Keratinocyte (primary cell): ENCODE results near the gene ZCCHC7. TPM values are rescaled to one million over a fixed set of nuclear protein-coding genes. Genes with fewer than 3 reads are reported as not detected.

Experiments used
- DNase-seq: peaks from one replicate; pipeline ENCODE4 v3.0.0-alpha.2; 2011; ENCODE audit warnings: low read depth, missing footprints, low spot score
- FAIRE-seq: peaks from 2 replicates; lab custom pipeline; 2011; peaks lifted over from hg19 to GRCh38; lab: Jason Lieb, UNC
- H2AFZ ChIP-seq: 2 replicates; pipeline ENCODE4 v1.6.0; 2012; ENCODE audit warnings: low read length, control low read depth, inconsistent platforms; ENCODE audit not compliant: control insufficient read depth
- H3K27ac ChIP-seq: 2 replicates; pipeline ENCODE4 v1.5.1; 2011; ENCODE audit warnings: low read length; ENCODE audit not compliant: control insufficient read depth, insufficient read depth
- H3K27me3 ChIP-seq: 3 replicates; pipeline ENCODE4 v1.6.0; 2011; ENCODE audit warnings: low read length; ENCODE audit not compliant: control insufficient read depth, insufficient read depth; ENCODE audit errors: extremely low read depth
- H3K36me3 ChIP-seq, 2 experiments: 2 replicates in 1 of 2; 3 replicates in 1 of 2; pipeline ENCODE4 v1.5.1; 2011; ENCODE audit warnings: low read length in 2 of 2, mild to moderate bottlenecking in 1 of 2; ENCODE audit not compliant: control insufficient read depth in 2 of 2, insufficient read depth in 2 of 2; ENCODE audit errors: extremely low read depth in 1 of 2
- H3K4me1 ChIP-seq: 3 replicates; pipeline ENCODE4 v1.5.1; 2011; ENCODE audit warnings: low read length; ENCODE audit not compliant: control insufficient read depth, insufficient read depth; ENCODE audit errors: extremely low read depth
- H3K4me2 ChIP-seq: 3 replicates; pipeline ENCODE4 v1.6.0; 2011; ENCODE audit warnings: low read depth, low read length; ENCODE audit not compliant: control insufficient read depth, insufficient read depth; ENCODE audit errors: extremely low read depth
- H3K4me3 ChIP-seq, 3 experiments: fragments of 200-600 bp in 1 of 3; sonication (generic) in 1 of 3; 2 replicates in 2 of 3; 3 replicates in 1 of 3; pipeline ENCODE4 v1.5.1; 2011 to 2016; ENCODE audit warnings: low read length in 3 of 3, mild to moderate bottlenecking in 3 of 3, control low read depth in 2 of 3, inconsistent platforms in 1 of 3, low read depth in 1 of 3, mixed read lengths in 1 of 3, mixed run types in 1 of 3, moderate library complexity in 1 of 3; ENCODE audit not compliant: control insufficient read depth in 2 of 3, insufficient read depth in 2 of 3; ENCODE audit errors: extremely low read depth in 1 of 3
- H3K79me2 ChIP-seq: 2 replicates; pipeline ENCODE4 v1.6.0; 2012; ENCODE audit warnings: low read length; ENCODE audit not compliant: control insufficient read depth, insufficient read depth
- H3K9ac ChIP-seq: 3 replicates; pipeline ENCODE4 v1.6.0; 2011; ENCODE audit warnings: low read length; ENCODE audit not compliant: control insufficient read depth, insufficient read depth; ENCODE audit errors: extremely low read depth
- H3K9me1 ChIP-seq: 3 replicates; pipeline ENCODE4 v1.6.0; 2011; ENCODE audit warnings: low read length; ENCODE audit not compliant: control insufficient read depth, insufficient read depth; ENCODE audit errors: extremely low read depth
- H3K9me3 ChIP-seq: 2 replicates; pipeline ENCODE4 v1.5.1; 2012; ENCODE audit warnings: low read depth, low read length; ENCODE audit not compliant: control insufficient read depth
- H4K20me1 ChIP-seq: 3 replicates; pipeline ENCODE4 v1.6.0; 2011; ENCODE audit warnings: low read length; ENCODE audit not compliant: control insufficient read depth, insufficient read depth; ENCODE audit errors: extremely low read depth
- CTCF ChIP-seq, 3 experiments: IDR thresholded peaks in 1 of 3; conservative IDR thresholded peaks in 1 of 3; optimal IDR thresholded peaks in 1 of 3; 2 replicates in 2 of 3; 3 replicates in 1 of 3; pipeline versions ENCODE3 to v1.5.1; 2011; ENCODE audit warnings: low read length in 3 of 3, mild to moderate bottlenecking in 3 of 3, moderate library complexity in 2 of 3, control low read depth in 1 of 3, inconsistent platforms in 1 of 3; ENCODE audit not compliant: insufficient read depth in 2 of 3; ENCODE audit errors: extremely low read depth in 1 of 3
- EZH2 ChIP-seq: IDR thresholded peaks from one replicate; pipeline ENCODE4 v1.6.1; 2012; ENCODE audit warnings: inconsistent platforms, mild to moderate bottlenecking, low read length, moderate library complexity
- dilution Hi-C: fragments of 300-500 bp; cut with MboI; formaldehyde crosslinking; loops from one replicate; pipeline ENCODE4 v1.7.0; 2020; ENCODE audit warnings: low sequenced_read_pairs; ENCODE audit not compliant: extremely low pct_ligation_motif_present
- polyA plus RNA-seq, 5 experiments: library from polyadenylated mRNA; depleted of rRNA in 3 of 5; stranded (reverse) in 3 of 5; stranded (forward) in 1 of 5; unstranded in 1 of 5; fragments of >200 nt; gene quantifications; 1 replicate in 1 of 5; 2 replicates in 3 of 5; 3 replicates in 1 of 5; pipeline versions ENCODE4 v1.2.1 to v1.2.3, GENCODE V29; 2011 to 2012; ENCODE audit warnings: missing spikeins in 2 of 5, low read depth in 1 of 5, low replicate concordance in 1 of 5

ZCCHC7 gene
- polyA plus RNA-seq, 1 donor (not counting 4 experiments of a cell fraction or from before 2014, with no cell fraction given) = 16.5 TPM

- Histone ChIP-seq H3K9ac (no peak overlapping the region), H3K9me1 (no peaks in the 10 kb centered on the region), H3K9me3 (no peaks in the 10 kb centered on the region), H3K27me3 (no peaks in the 10 kb centered on the region), H3K27ac (no peak overlapping the region), H3K4me3 (no peak overlapping the region), H4K20me1 (no peaks in the 10 kb centered on the region), H3K4me1 (no peaks in the 10 kb centered on the region), H3K4me2 (no peak overlapping the region), H3K79me2 (no peaks in the 10 kb centered on the region), H3K36me3 (peaks cover 0 to 3% of the 10 kb centered on the region in 2 experiments), H2AFZ (no peak overlapping the region)
- no peak for FAIRE-seq
- no peak for TF ChIP-seq EZH2
- dilution Hi-C loops = no loop called here
- no peak for DNase-seq
Measured at GRCh38 chr9:37253377-37253937, 133.1 kb downstream of the ZCCHC7 start.

GRCh38 chr9:37255187-37255586 lies 134.8 kb downstream of the ZCCHC7 start:
- no peaks in the 10 kb centered on the region for H3K79me2 ChIP-seq
- no peak overlapping the region for H3K27ac ChIP-seq
- no peak for FAIRE-seq
- H2AFZ ChIP-seq = no peak overlapping the region
- no peak overlapping the region for H3K4me2 ChIP-seq
- dilution Hi-C loops = no loop called here
- no peaks in the 10 kb centered on the region for H3K4me1 ChIP-seq
- no peaks in the 10 kb centered on the region for H3K36me3 ChIP-seq
- H3K27me3 ChIP-seq = no peaks in the 10 kb centered on the region
- TF ChIP-seq CTCF (optimal IDR thresholded peaks at IDR 0.05 in 1 of 3, IDR thresholded peaks at IDR 0.05 in 1 of 3, conservative IDR thresholded peaks at IDR 0.05 in 1 of 3; ENCODE audit: extremely low read depth in 1 of 3, insufficient read depth in 2 of 3, low read length in 3 of 3) = no peak
- no peak for TF ChIP-seq EZH2
- H3K9me3 ChIP-seq = no peaks in the 10 kb centered on the region
- no peak overlapping the region for H3K4me3 ChIP-seq
- no peaks in the 10 kb centered on the region for H3K9me1 ChIP-seq
- DNase-seq = no peak
- no peak overlapping the region for H3K9ac ChIP-seq
- H4K20me1 ChIP-seq = no peaks in the 10 kb centered on the region
